ACC112 (cell line): ENCODE measurements around the gene TMEM259.

Experiments
- H2AFZ ChIP-seq: fragments of 200-600 bp; sonication (generic); one replicate; pipeline ENCODE4 v1.6.0; 2017; ENCODE audit warnings: antibody characterized with exemption, low read length; ENCODE audit not compliant: unreplicated experiment
- H3K27ac ChIP-seq: fragments of 200-600 bp; sonication (generic); 2 replicates; pipeline ENCODE4 v1.5.1; 2014; ENCODE audit warnings: low read depth, mild to moderate bottlenecking, antibody characterized with exemption, low read length, moderate library complexity
- H3K27me3 ChIP-seq: fragments of 200-600 bp; sonication (generic); 2 replicates; pipeline ENCODE4 v1.6.1; 2014; ENCODE audit warnings: mild to moderate bottlenecking, antibody characterized with exemption, low read length, moderate library complexity, mixed read lengths; ENCODE audit not compliant: insufficient read depth
- H3K36me3 ChIP-seq: fragments of 200-600 bp; sonication (generic); 2 replicates; pipeline ENCODE4 v1.6.1; 2016; ENCODE audit warnings: mild to moderate bottlenecking, antibody characterized with exemption, low read length, moderate library complexity, mixed read lengths; ENCODE audit not compliant: insufficient read depth
- H3K4me1 ChIP-seq: fragments of 200-600 bp; sonication (generic); one replicate; pipeline ENCODE4 v1.6.1; 2016; ENCODE audit warnings: low read length, mixed read lengths; ENCODE audit not compliant: insufficient read depth, unreplicated experiment, control insufficient read depth
- H3K4me3 ChIP-seq: fragments of 200-600 bp; sonication (generic); 2 replicates; pipeline ENCODE4 v1.5.1; 2014; ENCODE audit warnings: mild to moderate bottlenecking, low read depth, low read length
- H3K79me2 ChIP-seq: fragments of 200-600 bp; sonication (generic); one replicate; pipeline ENCODE4 v1.6.0; 2016; ENCODE audit warnings: low read length; ENCODE audit not compliant: control insufficient read depth, unreplicated experiment, insufficient read depth

TMEM259 gene

DNA sequence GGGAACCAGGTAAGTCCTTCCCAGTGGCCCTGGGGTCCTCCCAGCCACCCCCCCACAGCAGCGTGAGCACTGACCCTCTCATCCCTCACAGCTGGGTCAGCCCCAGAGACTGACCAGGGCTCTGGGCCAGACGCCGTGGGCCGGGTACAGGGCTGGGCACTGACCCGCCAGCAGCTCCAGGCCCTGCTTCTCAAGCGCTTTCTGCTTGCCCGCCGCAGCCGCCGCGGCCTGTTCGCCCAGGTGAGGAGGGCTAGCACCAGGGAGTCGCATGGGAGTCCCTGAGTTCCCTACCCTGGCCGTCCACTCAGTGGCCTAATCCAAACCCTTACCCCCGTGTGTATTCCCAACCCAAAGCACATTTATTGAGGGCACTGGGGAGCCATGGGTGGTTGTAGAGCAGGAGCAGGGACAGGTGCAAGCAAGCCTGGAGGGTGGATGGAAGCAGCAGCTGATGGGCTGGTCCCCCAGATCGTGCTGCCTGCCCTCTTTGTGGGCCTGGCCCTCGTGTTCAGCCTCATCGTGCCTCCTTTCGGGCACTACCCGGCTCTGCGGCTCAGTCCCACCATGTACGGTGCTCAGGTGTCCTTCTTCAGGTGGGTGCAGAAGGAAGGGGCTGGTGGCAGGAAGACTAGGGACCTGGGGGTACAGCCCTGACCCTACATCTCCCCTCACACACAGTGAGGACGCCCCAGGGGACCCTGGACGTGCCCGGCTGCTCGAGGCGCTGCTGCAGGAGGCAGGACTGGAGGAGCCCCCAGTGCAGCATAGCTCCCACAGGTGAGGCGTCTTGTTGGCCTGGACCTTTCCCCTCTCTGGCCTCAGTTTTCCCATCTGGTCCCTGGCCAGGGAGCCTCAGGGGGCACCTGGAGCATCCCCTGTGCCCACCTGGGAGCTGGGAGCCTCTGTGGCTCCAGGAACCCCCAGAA, 33.4 kb upstream of the TMEM259 start:
- no peak overlapping the region for H3K27ac ChIP-seq
- H3K4me1 ChIP-seq: no peaks in the 10 kb centered on the region
- H2AFZ ChIP-seq: no peak overlapping the region
- H3K79me2 ChIP-seq: no peaks in the 10 kb centered on the region
- H3K36me3 ChIP-seq: no peaks in the 10 kb centered on the region
- no peak overlapping the region for H3K4me3 ChIP-seq
- no peaks in the 10 kb centered on the region for H3K27me3 ChIP-seq

DNA sequence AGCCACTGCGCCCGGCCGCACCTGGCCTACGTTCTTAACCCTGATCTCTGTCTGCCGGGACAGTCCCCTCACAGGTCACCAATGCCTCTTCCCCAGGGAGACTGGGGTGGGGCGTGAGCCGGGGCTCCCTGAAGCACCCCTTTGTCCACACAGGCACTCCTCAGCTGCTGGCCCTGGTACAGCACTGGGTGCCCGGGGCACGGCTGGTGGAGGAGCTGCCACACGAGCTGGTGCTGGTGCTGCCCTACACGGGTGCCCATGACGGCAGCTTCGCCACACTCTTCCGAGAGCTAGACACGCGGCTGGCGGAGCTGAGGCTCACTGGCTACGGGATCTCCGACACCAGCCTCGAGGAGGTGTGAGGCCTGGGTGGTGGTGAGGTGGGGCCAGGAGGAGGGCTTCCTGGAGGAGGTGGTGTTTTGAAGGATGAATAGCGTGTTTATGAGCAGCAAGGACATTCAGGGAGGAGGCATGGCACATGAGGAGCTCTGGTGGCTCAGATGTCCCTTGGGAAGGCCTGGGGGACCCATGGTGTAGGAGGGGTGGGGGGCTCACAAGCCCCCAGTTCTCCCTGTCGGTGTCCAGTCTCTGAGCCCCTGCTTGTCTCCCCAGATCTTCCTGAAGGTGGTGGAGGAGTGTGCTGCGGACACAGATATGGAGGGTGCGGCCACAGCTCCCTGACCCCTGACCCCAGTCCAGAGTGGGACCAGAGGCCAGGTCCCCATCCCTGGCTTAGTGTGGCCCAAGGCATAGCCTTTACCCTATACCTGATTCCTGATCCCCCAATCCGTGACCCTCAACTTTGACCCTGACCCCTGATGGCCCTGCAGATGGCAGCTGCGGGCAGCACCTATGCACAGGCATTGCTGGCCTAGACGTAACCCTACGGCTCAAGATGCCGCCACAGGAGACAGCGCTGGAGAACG, 32.5 kb upstream of the TMEM259 start:
- H2AFZ ChIP-seq: no peak overlapping the region
- no peak overlapping the region for H3K27ac ChIP-seq
- H3K4me3 ChIP-seq: no peak overlapping the region
- H3K36me3 ChIP-seq: no peaks in the 10 kb centered on the region
- H3K27me3 ChIP-seq: no peaks in the 10 kb centered on the region
- H3K79me2 ChIP-seq: no peaks in the 10 kb centered on the region
- no peaks in the 10 kb centered on the region for H3K4me1 ChIP-seq

DNA sequence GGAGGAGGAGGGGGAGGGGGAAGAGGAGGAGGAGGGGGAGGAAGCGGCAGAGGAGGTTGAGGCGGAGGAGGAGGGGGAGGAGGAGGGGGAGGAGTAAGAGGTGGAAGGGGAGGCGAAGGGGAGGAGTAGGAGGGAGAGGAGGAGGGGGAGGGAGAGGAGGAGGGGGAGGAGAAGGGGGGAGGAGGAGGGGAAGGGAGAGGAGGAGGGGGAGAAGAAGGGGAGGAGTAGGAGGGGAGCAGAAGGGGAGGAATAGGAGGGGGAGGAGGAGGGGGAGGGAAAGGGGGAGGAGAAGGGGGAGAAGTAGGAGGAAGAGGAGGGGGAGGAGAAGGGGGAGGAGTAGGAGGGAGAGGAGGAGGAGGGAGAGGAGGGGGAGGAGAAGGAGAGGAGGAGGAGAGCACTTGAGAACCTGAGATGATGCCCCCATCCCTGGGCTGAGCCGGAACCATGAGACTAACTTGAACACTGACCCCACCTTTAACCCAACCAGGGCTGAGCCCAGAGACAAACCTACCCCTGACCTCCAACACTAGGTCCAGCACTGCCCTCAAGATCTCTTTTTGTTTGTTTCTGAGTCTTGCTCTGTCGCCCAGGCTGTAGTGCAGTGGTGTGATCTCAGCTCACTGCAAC, 31.5 kb upstream of the TMEM259 start:
- Histone ChIP-seq H3K4me1 (no peaks in the 10 kb centered on the region), H2AFZ (no peak overlapping the region), H3K36me3 (no peaks in the 10 kb centered on the region), H3K79me2 (no peaks in the 10 kb centered on the region), H3K27ac (no peak overlapping the region), H3K27me3 (no peaks in the 10 kb centered on the region), H3K4me3 (no peak overlapping the region)

GRCh38 chr19:1051791-1052190, 30.9 kb upstream of the TMEM259 start:
- no peaks in the 10 kb centered on the region for H3K79me2 ChIP-seq
- no peaks in the 10 kb centered on the region for H3K36me3 ChIP-seq
- H3K4me1 ChIP-seq: no peaks in the 10 kb centered on the region
- no peak overlapping the region for H3K27ac ChIP-seq
- no peak overlapping the region for H2AFZ ChIP-seq
- H3K27me3 ChIP-seq: no peaks in the 10 kb centered on the region
- no peak overlapping the region for H3K4me3 ChIP-seq

GRCh38 chr19:1050989-1051788, 30.3 kb upstream of the TMEM259 start:
- Histone ChIP-seq H3K4me1 (no peaks in the 10 kb centered on the region), H3K79me2 (no peaks in the 10 kb centered on the region), H2AFZ (no peak overlapping the region), H3K4me3 (no peak overlapping the region), H3K27ac (no peak overlapping the region), H3K27me3 (no peaks in the 10 kb centered on the region), H3K36me3 (no peaks in the 10 kb centered on the region)

GRCh38 chr19:1049800-1050199, 28.9 kb upstream of the TMEM259 start:
- Histone ChIP-seq H3K36me3 (no peaks in the 10 kb centered on the region), H3K27ac (no peak overlapping the region)

GRCh38 chr19:1049106-1049505, 28.2 kb upstream of the TMEM259 start:
- H2AFZ ChIP-seq: no peak overlapping the region
- H3K27me3 ChIP-seq: no peaks in the 10 kb centered on the region
- no peak overlapping the region for H3K27ac ChIP-seq
- H3K4me3 ChIP-seq: no peak overlapping the region
- H3K36me3 ChIP-seq: no peaks in the 10 kb centered on the region
- H3K79me2 ChIP-seq: no peaks in the 10 kb centered on the region
- no peaks in the 10 kb centered on the region for H3K4me1 ChIP-seq

More at GRCh38 chr19:1049800-1050199, 28.9 kb upstream of the TMEM259 start:
- Histone ChIP-seq H3K4me1 (no peaks in the 10 kb centered on the region), H2AFZ (no peak overlapping the region), H3K27me3 (no peaks in the 10 kb centered on the region), H3K79me2 (no peaks in the 10 kb centered on the region), H3K4me3 (no peak overlapping the region)

- no peaks in the 10 kb centered on the region for H3K36me3 ChIP-seq
- H3K4me3 ChIP-seq: no peak overlapping the region
- H2AFZ ChIP-seq: no peak overlapping the region
- H3K27me3 ChIP-seq: no peaks in the 10 kb centered on the region
- H3K27ac ChIP-seq: no peak overlapping the region
- H3K79me2 ChIP-seq: no peaks in the 10 kb centered on the region
- no peaks in the 10 kb centered on the region for H3K4me1 ChIP-seq
Measured at GRCh38 chr19:1047696-1048147, 26.8 kb upstream of the TMEM259 start.

GRCh38 chr19:1046836-1047695, 26.1 kb upstream of the TMEM259 start:
- no peaks in the 10 kb centered on the region for H3K79me2 ChIP-seq
- no peaks in the 10 kb centered on the region for H3K36me3 ChIP-seq
- H3K4me3 ChIP-seq: no peak overlapping the region
- H3K27ac ChIP-seq: no peak overlapping the region
- H3K27me3 ChIP-seq: no peaks in the 10 kb centered on the region
- no peak overlapping the region for H2AFZ ChIP-seq
- no peaks in the 10 kb centered on the region for H3K4me1 ChIP-seq
